Uterus (tissue), 4 donors: ENCODE data around the gene L3MBTL3. TPM values are rescaled to one million over a fixed set of nuclear protein-coding genes. Genes with fewer than 3 reads are reported as not detected.

ENCODE experiments used
- DNase-seq, 2 donors: peaks; one replicate each; pipeline ENCODE4 v3.0.0-alpha.2; 2019 to 2020
- H3K27ac ChIP-seq, 2 donors: fragments of 200-600 bp; sonication (generic); 1 replicate in 1 of 2; 2 replicates in 1 of 2; pipeline ENCODE4 v1.5.1; 2016 to 2018
- H3K27me3 ChIP-seq, 2 donors: fragments of 200-600 bp; sonication (generic); one replicate each; pipeline ENCODE4 v1.5.1; 2018 to 2019; ENCODE audit warnings: control low read depth in 1 of 2
- H3K36me3 ChIP-seq, 2 donors: fragments of 200-600 bp; sonication (generic); one replicate each; pipeline ENCODE4 v1.5.1; 2019; ENCODE audit warnings: control low read depth in 1 of 2
- H3K4me1 ChIP-seq, 2 donors: fragments of 200-600 bp; sonication (generic); one replicate each; pipeline ENCODE4 v1.5.1; 2018 to 2019; ENCODE audit warnings: control low read depth in 1 of 2
- H3K4me3 ChIP-seq, 2 donors: fragments of 200-600 bp; sonication (generic); 1 replicate in 1 of 2; 2 replicates in 1 of 2; pipeline ENCODE4 v1.5.1; 2018 to 2019; ENCODE audit warnings: mild to moderate bottlenecking in 1 of 2
- H3K9me3 ChIP-seq, 2 donors: fragments of 200-600 bp; sonication (generic); one replicate each; pipeline ENCODE4 v1.5.1; 2019; ENCODE audit warnings: control low read depth in 1 of 2
- POLR2A ChIP-seq, 2 donors: fragments of 450-650 bp; IDR thresholded peaks; one replicate each; pipeline ENCODE4 v1.6.1; 2016; ENCODE audit warnings: antibody characterized with exemption in 2 of 2, mild to moderate bottlenecking in 1 of 2, moderate library complexity in 1 of 2
- intact Hi-C: fragments of 100-400 bp; cut with DNase I; formaldehyde crosslinking; loops from one replicate; pipeline ENCODE4 v1.15.1; 2023; ENCODE audit warnings: low total_unique reads
- total RNA-seq, 4 donors: library from RNA; depleted of rRNA in 3 of 4; stranded (reverse); fragments of >200 nt in 3 of 4; gene quantifications; one replicate each; pipeline versions ENCODE4 v1.1.0 to v1.2.4, GENCODE V29; 2014 to 2023
- TF ChIP-seq, protein P1 (sequence below), 4 experiments: fragments of 200-600 bp in 2 of 4; fragments of 450-650 bp in 2 of 4; sonication (generic) in 2 of 4; IDR thresholded peaks; one replicate each; pipeline ENCODE4 v1.5.1; 2016 to 2019; ENCODE audit warnings: antibody characterized with exemption in 4 of 4, mild to moderate bottlenecking in 2 of 4, moderate library complexity in 1 of 4
- donor health status: DM: yes; HTN: yes; CAD: no.

The L3MBTL3 gene
- total RNA-seq, 4 donors from 2014 or later: 3.1 to 21.3 (median 16.1) TPM

DNA sequence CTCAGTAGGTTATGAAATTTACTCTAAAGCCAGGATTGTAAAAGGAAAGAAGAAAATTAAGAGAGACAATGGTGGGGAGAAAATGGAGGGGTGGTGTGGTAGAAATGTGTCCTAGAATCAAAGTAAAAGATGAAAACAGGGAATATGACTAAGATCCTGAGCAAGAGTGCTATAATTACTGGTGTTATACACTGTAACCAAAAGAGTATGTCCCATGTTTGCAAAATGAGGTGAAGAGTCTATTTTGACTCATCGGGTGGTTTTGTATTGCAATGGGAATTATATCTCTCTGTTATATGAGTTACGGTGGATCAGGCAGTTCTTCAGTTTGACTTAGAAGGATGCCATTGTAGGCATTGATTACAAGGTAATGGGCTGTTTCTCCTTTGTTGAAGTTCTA lies 8.5 kb downstream of the L3MBTL3 start:
- intact Hi-C loops: no loop called here
- H3K4me3 ChIP-seq: no peak overlapping the region
- no peaks in the 10 kb centered on the region for H3K36me3 ChIP-seq
- no peaks in the 10 kb centered on the region for H3K4me1 ChIP-seq
- no peak overlapping the region for H3K27ac ChIP-seq
- DNase-seq: no peak
- H3K9me3 ChIP-seq: no peaks in the 10 kb centered on the region
- H3K27me3 ChIP-seq: no peaks in the 10 kb centered on the region
- TF ChIP-seq, protein P1, sequence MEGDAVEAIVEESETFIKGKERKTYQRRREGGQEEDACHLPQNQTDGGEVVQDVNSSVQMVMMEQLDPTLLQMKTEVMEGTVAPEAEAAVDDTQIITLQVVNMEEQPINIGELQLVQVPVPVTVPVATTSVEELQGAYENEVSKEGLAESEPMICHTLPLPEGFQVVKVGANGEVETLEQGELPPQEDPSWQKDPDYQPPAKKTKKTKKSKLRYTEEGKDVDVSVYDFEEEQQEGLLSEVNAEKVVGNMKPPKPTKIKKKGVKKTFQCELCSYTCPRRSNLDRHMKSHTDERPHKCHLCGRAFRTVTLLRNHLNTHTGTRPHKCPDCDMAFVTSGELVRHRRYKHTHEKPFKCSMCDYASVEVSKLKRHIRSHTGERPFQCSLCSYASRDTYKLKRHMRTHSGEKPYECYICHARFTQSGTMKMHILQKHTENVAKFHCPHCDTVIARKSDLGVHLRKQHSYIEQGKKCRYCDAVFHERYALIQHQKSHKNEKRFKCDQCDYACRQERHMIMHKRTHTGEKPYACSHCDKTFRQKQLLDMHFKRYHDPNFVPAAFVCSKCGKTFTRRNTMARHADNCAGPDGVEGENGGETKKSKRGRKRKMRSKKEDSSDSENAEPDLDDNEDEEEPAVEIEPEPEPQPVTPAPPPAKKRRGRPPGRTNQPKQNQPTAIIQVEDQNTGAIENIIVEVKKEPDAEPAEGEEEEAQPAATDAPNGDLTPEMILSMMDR (IDR thresholded peaks at IDR 0.05): no peak
- TF ChIP-seq POLR2A (IDR thresholded peaks at IDR 0.05): no peak

DNA sequence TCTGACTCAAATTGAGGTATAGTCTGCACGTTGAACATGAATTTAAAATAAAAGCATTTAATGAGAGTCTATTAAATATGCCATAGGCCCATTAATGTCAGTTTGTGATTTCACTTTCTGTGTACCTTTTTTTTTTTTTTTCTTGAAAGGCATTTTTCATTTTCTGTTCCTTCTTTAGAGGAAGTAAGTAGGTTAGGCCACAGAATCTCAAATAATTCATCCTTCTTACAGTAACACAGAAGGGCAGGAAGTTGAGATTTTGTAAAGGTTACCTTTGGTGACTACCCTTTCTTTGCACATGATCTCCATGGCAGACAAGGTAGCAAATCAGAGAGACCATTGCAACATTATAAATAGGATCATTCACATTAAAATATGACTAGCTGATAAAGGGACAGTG lies 9.6 kb downstream of the L3MBTL3 start:
- Histone ChIP-seq H3K4me3 (no peak overlapping the region), H3K27me3 (no peaks in the 10 kb centered on the region), H3K27ac (no peak overlapping the region), H3K36me3 (no peaks in the 10 kb centered on the region), H3K4me1 (no peaks in the 10 kb centered on the region), H3K9me3 (no peaks in the 10 kb centered on the region)
- intact Hi-C loops: no loop called here
- TF ChIP-seq POLR2A (IDR thresholded peaks at IDR 0.05): no peak
- TF ChIP-seq, protein P1 (IDR thresholded peaks at IDR 0.05): no peak
- DNase-seq: no peak

DNA sequence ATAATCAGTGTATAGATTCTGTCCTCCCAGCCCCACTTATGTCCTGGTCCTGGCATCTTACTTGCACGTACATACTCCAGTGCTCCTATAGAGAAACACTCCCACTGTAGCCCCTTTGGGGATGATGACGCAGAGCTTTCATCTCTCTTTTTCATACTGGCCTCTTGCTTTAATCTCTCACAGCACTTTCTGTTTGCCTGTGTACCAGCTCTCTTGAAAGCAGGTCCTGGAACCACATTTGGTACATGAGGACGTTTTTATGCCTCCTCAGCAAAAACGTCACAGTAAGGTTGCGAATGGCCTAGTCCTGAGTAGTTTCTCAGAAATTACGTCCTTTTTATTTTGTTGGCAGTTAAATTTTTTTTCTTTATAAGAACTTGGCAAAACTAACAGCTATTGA lies 10.8 kb downstream of the L3MBTL3 start:
- Histone ChIP-seq H3K27ac (no peak overlapping the region), H3K4me1 (no peaks in the 10 kb centered on the region), H3K27me3 (no peaks in the 10 kb centered on the region), H3K9me3 (no peaks in the 10 kb centered on the region), H3K4me3 (no peak overlapping the region), H3K36me3 (no peaks in the 10 kb centered on the region)
- intact Hi-C loops: no loop called here
- no peak for DNase-seq
- TF ChIP-seq, protein P1 (IDR thresholded peaks at IDR 0.05): no peak
- no peak for TF ChIP-seq POLR2A (IDR thresholded peaks at IDR 0.05)

DNA sequence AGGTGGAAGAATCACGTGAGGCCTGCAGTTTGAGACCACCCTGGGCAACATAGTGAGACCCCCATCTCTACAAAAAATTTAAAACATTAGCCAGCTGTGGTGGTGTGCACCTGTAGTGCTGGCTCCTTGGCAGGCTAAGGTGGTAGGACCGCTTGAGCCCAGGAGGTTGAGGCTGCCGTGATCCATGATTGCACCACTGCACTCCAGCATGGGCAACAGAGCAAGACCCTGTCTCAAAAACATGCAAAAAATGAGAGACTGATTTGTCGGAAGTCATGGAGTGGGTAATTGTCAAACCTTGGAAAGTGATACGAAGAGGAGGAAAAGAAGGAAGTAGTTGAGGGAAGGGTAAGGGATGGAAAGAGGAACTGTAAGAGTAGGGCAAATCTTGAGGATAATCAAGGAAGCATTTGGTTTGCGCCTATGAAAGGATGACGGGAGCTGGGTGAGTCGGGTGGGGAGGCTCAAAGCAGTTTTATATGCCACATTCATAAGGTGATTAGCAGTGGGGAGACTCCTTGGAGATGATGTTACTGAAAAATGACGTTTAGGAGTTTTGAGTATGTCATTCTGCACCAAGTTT lies 14.5 kb downstream of the L3MBTL3 start:
- DNase-seq: no peak
- TF ChIP-seq POLR2A (IDR thresholded peaks at IDR 0.05): no peak
- TF ChIP-seq, protein P1 (IDR thresholded peaks at IDR 0.05): no peak

DNA sequence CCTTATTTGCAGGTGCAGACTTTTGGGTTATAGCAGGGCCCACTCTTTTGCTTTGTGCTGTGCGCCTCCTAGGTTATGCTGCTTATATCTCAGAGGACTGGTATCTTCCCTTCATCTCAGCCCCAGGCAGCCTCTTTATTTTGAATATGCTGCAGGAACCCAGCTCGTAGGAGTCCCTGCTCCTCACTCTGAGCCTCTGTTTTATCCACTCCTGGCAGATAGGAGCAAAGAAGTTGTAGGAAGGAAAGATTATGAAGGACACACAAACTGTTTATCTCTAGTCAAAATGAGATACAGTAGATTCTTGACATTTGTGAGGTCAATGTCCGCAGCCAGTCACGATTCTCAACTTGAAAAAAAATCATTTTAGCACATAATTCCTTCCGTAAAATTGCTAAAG lies 15.6 kb downstream of the L3MBTL3 start:
- no peaks in the 10 kb centered on the region for H3K9me3 ChIP-seq
- intact Hi-C loops: no loop called here
- peak overlapping the region; percentile 56 to 69 for H3K27ac ChIP-seq
- H3K36me3 ChIP-seq: no peaks in the 10 kb centered on the region
- H3K4me1 ChIP-seq: no peaks in the 10 kb centered on the region
- DNase-seq: no peak
- H3K27me3 ChIP-seq: no peaks in the 10 kb centered on the region
- H3K4me3 ChIP-seq: no peak overlapping the region
- TF ChIP-seq, protein P1 (IDR thresholded peaks at IDR 0.05): no peak
- no peak for TF ChIP-seq POLR2A (IDR thresholded peaks at IDR 0.05)

More for the DNA sequence above, 14.5 kb downstream of the L3MBTL3 start:
- Histone ChIP-seq H3K4me3 (no peak overlapping the region), H3K4me1 (no peaks in the 10 kb centered on the region), H3K9me3 (no peaks in the 10 kb centered on the region), H3K27me3 (no peaks in the 10 kb centered on the region), H3K36me3 (no peaks in the 10 kb centered on the region), H3K27ac (peak overlapping the region in 1 of 2 donors; percentile 56)
- intact Hi-C loops: no loop called here
